Glutamatergic neuron (in vitro differentiated cells): Measurements from ENCODE around the gene RIMS4. TPM values are rescaled to one million over a fixed set of nuclear protein-coding genes. Genes with fewer than 3 reads are reported as not detected.

Source experiments
- DNase-seq: peaks from one replicate; pipeline ENCODE4 v3.0.0; 2022
- H3K27ac Mint-ChIP-seq: one replicate; pipeline ENCODE4 v1.8.0; 2020; ENCODE audit warnings: mild to moderate bottlenecking, mixed read lengths, inconsistent platforms; ENCODE audit not compliant: unreplicated experiment
- H3K27me3 Mint-ChIP-seq: one replicate; pipeline ENCODE4 v1.8.0; 2020; ENCODE audit warnings: mild to moderate bottlenecking, moderate library complexity, mixed read lengths, inconsistent platforms; ENCODE audit not compliant: unreplicated experiment
- H3K36me3 Mint-ChIP-seq: one replicate; pipeline ENCODE4 v1.8.0; 2020; ENCODE audit warnings: mild to moderate bottlenecking, mixed read lengths, inconsistent platforms; ENCODE audit not compliant: unreplicated experiment
- H3K4me1 Mint-ChIP-seq: one replicate; pipeline ENCODE4 v1.8.0; 2020; ENCODE audit warnings: mild to moderate bottlenecking, low read depth, mixed read lengths, inconsistent platforms; ENCODE audit not compliant: unreplicated experiment
- H3K4me3 Mint-ChIP-seq: one replicate; pipeline ENCODE4 v1.8.0; 2020; ENCODE audit warnings: mild to moderate bottlenecking, mixed read lengths, inconsistent platforms; ENCODE audit not compliant: unreplicated experiment
- H3K9me3 Mint-ChIP-seq: one replicate; pipeline ENCODE4 v1.8.0; 2020; ENCODE audit warnings: mild to moderate bottlenecking, moderate library complexity, mixed read lengths, inconsistent platforms; ENCODE audit not compliant: unreplicated experiment
- CTCF ChIP-seq: fragments of 200-600 bp; sonication (generic); IDR thresholded peaks from one replicate; pipeline ENCODE4 v1.5.0; 2021; ENCODE audit not compliant: partially characterized antibody, unreplicated experiment
- total RNA-seq: library from RNA; stranded (reverse); fragmentation: NEBNext Ultra II Directional; extraction: Animal tissue kit (Norgen Biotek cat#: 25700); gene quantifications from one replicate; pipeline ENCODE4 v1.2.1, GENCODE V29; 2021; ENCODE audit not compliant: unreplicated experiment

RIMS4 gene
- total RNA-seq, 1 donor from 2014 or later: 96.1 TPM

DNA sequence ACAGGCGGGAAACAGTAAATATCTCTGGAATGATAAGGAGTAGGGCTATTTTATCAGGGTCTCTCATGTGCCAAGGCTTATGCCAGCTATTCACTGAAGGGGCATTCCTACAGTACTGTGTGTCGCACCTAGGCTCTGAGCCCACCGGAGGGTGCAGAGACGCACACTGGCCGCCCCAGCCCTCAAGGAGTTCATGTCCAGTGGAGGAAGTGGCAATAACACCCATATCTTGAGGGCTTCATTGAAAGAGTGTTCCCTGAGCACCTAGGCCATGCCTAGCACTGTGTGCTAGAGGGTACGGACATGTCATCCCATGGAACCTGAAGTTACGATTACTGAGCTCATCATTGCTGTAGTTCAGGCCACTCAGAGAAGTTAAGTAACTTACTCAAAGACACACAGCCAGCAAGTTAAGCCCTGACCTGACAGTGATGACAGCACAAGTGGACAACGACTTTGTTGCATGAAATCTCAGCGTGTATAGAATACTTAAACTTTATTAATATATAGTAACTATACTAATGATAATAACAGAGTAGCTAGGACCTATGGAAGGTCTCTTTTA, 86.5 kb downstream of the RIMS4 start:
- no peak overlapping the region for H3K27ac Mint-ChIP-seq
- peaks cover 18% of the 10 kb centered on the region for H3K4me1 Mint-ChIP-seq
- DNase-seq: no peak
- H3K4me3 Mint-ChIP-seq: no peak overlapping the region
- H3K36me3 Mint-ChIP-seq: no peaks in the 10 kb centered on the region
- peaks cover 2% of the 10 kb centered on the region for H3K27me3 Mint-ChIP-seq
- peaks cover 2% of the 10 kb centered on the region for H3K9me3 Mint-ChIP-seq
- TF ChIP-seq CTCF: no peak

DNA sequence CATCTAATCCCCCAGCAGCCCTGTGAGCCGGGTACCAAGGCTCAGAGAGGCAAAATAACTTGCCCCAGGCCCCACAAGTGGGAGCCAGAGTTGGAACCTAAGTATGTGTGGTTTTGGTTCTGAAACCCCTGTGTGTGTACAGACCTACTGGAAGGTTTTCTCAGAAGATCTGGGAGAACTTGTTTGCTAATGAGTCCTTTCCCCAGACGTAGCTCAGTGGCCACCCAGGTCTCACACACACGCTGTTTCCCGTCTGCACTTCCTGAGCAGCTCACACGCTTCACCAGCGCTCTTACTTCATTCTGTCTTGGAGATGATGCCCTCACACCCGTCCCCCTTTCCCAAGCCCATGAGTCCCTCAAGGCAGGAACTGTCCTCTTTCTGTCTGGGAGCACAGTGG, 87.0 kb downstream of the RIMS4 start:
- no peak for DNase-seq
- no peak overlapping the region for H3K27ac Mint-ChIP-seq
- H3K27me3 Mint-ChIP-seq: peaks cover 2% of the 10 kb centered on the region
- no peak for TF ChIP-seq CTCF
- H3K4me3 Mint-ChIP-seq: no peak overlapping the region
- H3K4me1 Mint-ChIP-seq: peaks cover 14% of the 10 kb centered on the region
- H3K9me3 Mint-ChIP-seq: no peaks in the 10 kb centered on the region
- H3K36me3 Mint-ChIP-seq: no peaks in the 10 kb centered on the region

- H3K9me3 Mint-ChIP-seq: no peaks in the 10 kb centered on the region
- H3K27ac Mint-ChIP-seq: no peak overlapping the region
- peaks cover 2% of the 10 kb centered on the region for H3K27me3 Mint-ChIP-seq
- no peak for TF ChIP-seq CTCF
- no peak overlapping the region for H3K4me3 Mint-ChIP-seq
- DNase-seq: no peak
- peaks cover 14% of the 10 kb centered on the region for H3K4me1 Mint-ChIP-seq
- no peaks in the 10 kb centered on the region for H3K36me3 Mint-ChIP-seq
Measured at GRCh38 chr20:44722990-44723389, 87.4 kb downstream of the RIMS4 start.

- H3K27me3 Mint-ChIP-seq: peaks cover 3% of the 10 kb centered on the region
- no peaks in the 10 kb centered on the region for H3K36me3 Mint-ChIP-seq
- H3K4me1 Mint-ChIP-seq: peaks cover 11% of the 10 kb centered on the region
- no peak for DNase-seq
- no peak overlapping the region for H3K4me3 Mint-ChIP-seq
- TF ChIP-seq CTCF: no peak
- no peak overlapping the region for H3K27ac Mint-ChIP-seq
- H3K9me3 Mint-ChIP-seq: no peaks in the 10 kb centered on the region
Measured at GRCh38 chr20:44721785-44722054, 88.6 kb downstream of the RIMS4 start.

DNA sequence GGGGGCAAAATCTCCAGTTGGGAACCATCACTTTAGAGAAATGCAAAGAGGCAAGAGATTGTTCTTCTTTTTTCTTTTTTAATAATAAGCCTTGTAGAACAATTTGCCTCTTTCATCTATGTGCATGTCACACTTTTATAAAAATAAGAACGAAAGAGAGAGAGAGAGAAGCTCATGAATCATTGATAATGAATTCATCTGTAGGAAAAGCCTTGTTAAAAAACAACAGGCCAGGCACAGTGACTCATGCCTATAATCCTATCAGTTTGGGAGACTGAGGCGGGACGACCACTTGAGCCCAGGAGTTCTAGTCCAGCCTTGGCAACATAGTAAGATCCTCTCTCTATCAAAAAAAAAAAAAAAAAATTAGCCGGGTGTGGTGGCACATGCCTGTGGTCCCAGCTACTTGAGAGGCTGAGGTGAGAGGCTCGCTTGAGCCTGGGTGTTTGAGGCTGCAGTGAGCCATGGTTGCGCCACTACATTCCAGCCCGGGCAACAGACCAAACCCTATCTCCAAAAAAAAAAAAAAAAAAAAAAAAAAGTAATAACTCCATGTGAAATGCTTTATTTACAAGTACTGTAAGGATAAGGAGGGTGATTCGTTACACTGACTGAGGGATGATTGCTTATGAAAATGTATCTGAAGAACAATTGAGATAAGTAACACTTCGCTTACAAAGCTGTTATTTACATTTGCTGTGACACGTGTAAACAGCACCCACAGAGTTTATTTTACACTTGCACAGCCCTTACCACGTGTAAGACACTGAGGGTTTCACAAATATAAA, 89.2 kb downstream of the RIMS4 start:
- no peak for TF ChIP-seq CTCF
- Mint-ChIP-seq H3K27me3 (peaks cover 3% of the 10 kb centered on the region), H3K4me1 (peaks cover 11% of the 10 kb centered on the region), H3K9me3 (no peaks in the 10 kb centered on the region), H3K36me3 (no peaks in the 10 kb centered on the region), H3K4me3 (no peak overlapping the region), H3K27ac (no peak overlapping the region)
- no peak for DNase-seq
